Karpas-422 (cell line): ENCODE results near the gene MYH14. TPM values are rescaled to one million over a fixed set of nuclear protein-coding genes. Genes with fewer than 3 reads are reported as not detected.

Source experiments
- DNase-seq: peaks from one replicate; pipeline ENCODE4 v3.0.0-alpha.2; 2015
- H2AFZ ChIP-seq: fragments of 200-600 bp; sonication (generic); 2 replicates; pipeline ENCODE4 v1.6.1; 2014; ENCODE audit warnings: antibody characterized with exemption, low read length, mixed read lengths
- H3K27ac ChIP-seq: fragments of 200-600 bp; sonication (generic); 2 replicates; pipeline ENCODE4 v1.5.1; 2014; ENCODE audit warnings: mild to moderate bottlenecking, low read length, moderate library complexity
- H3K27me3 ChIP-seq: fragments of 200-600 bp; sonication (generic); 2 replicates; pipeline ENCODE4 v1.6.1; 2014; ENCODE audit warnings: low read length, mixed read lengths
- H3K36me3 ChIP-seq: fragments of 200-600 bp; sonication (generic); 2 replicates; pipeline ENCODE4 v1.6.1; 2014; ENCODE audit warnings: low read length, mixed read lengths; ENCODE audit not compliant: insufficient read depth
- H3K4me1 ChIP-seq: fragments of 200-600 bp; sonication (generic); 2 replicates; pipeline ENCODE4 v1.6.1; 2014; ENCODE audit warnings: mild to moderate bottlenecking, low read length, mixed read lengths
- H3K4me2 ChIP-seq: fragments of 200-600 bp; sonication (generic); 2 replicates; pipeline ENCODE4 v1.6.1; 2014; ENCODE audit warnings: low read length, low read depth, mild to moderate bottlenecking; ENCODE audit not compliant: poor library complexity, severe bottlenecking
- H3K4me3 ChIP-seq: fragments of 200-600 bp; sonication (generic); 2 replicates; pipeline ENCODE4 v1.5.1; 2014; ENCODE audit warnings: mild to moderate bottlenecking, antibody characterized with exemption, low read length, mixed read lengths
- H3K79me2 ChIP-seq: fragments of 200-600 bp; sonication (generic); 2 replicates; pipeline ENCODE4 v1.6.1; 2014; ENCODE audit warnings: mild to moderate bottlenecking, low read length, mixed read lengths
- H3K9ac ChIP-seq: fragments of 200-600 bp; sonication (generic); 2 replicates; pipeline ENCODE4 v1.6.0; 2014; ENCODE audit warnings: low read length
- H3K9me2 ChIP-seq: fragments of 200-600 bp; sonication (generic), shearing (Covaris generic); replicated peaks from 2 replicates; pipeline ENCODE4 v1.6.0; 2014; ENCODE audit warnings: mild to moderate bottlenecking, low read length, moderate library complexity; ENCODE audit not compliant: insufficient read depth
- H3K9me3 ChIP-seq: fragments of 300-700, 200-600 bp; sonication (generic); 2 replicates; pipeline ENCODE4 v1.6.1; 2014; ENCODE audit warnings: low read length, mixed read lengths
- H4K20me1 ChIP-seq: fragments of 200-600 bp; sonication (generic); 2 replicates; pipeline ENCODE4 v1.6.1; 2014; ENCODE audit warnings: mild to moderate bottlenecking, antibody characterized with exemption, low read length, low read depth; ENCODE audit not compliant: insufficient read depth
- total RNA-seq: library from RNA; depleted of rRNA; stranded (reverse); fragments of >200 nt; shearing (Covaris generic); gene quantifications from 2 replicates; pipeline ENCODE4 v1.2.3, GENCODE V29; 2014; ENCODE audit warnings: low replicate concordance

Gene MYH14
- total RNA-seq, 1 experiment from 2014 or later, result not detected

GRCh38 chr19:50285833-50286232 is 82.4 kb downstream of the MYH14 start:
- no peak overlapping the region for H3K9ac ChIP-seq

GRCh38 chr19:50286443-50286842 is 83.0 kb downstream of the MYH14 start:
- Histone ChIP-seq H3K9me2 (no peaks in the 10 kb centered on the region), H3K4me1 (no peaks in the 10 kb centered on the region), H3K9me3 (peaks cover 11% of the 10 kb centered on the region), H2AFZ (no peak overlapping the region), H3K36me3 (no peaks in the 10 kb centered on the region), H3K27ac (no peak overlapping the region), H3K4me3 (no peak overlapping the region), H3K27me3 (peaks cover 4% of the 10 kb centered on the region; the same call in 1 of the 2 replicates), H3K9ac (no peak overlapping the region), H3K4me2 (no peak overlapping the region), H4K20me1 (no peaks in the 10 kb centered on the region), H3K79me2 (no peaks in the 10 kb centered on the region)
- DNase-seq, result no peak

More at GRCh38 chr19:50285833-50286232, 82.4 kb downstream of the MYH14 start:
- no peaks in the 10 kb centered on the region for H3K79me2 ChIP-seq
- H3K9me2 ChIP-seq, result no peaks in the 10 kb centered on the region
- DNase-seq, result no peak
- H3K4me1 ChIP-seq, result no peaks in the 10 kb centered on the region
- no peaks in the 10 kb centered on the region for H3K36me3 ChIP-seq
- no peak overlapping the region for H2AFZ ChIP-seq
- no peak overlapping the region for H3K4me3 ChIP-seq
- H3K27me3 ChIP-seq, result peaks cover 4% of the 10 kb centered on the region; the same call in 1 of the 2 replicates
- H4K20me1 ChIP-seq, result no peaks in the 10 kb centered on the region
- H3K9me3 ChIP-seq, result peaks cover 11% of the 10 kb centered on the region
- no peak overlapping the region for H3K4me2 ChIP-seq
- H3K27ac ChIP-seq, result no peak overlapping the region

GRCh38 chr19:50287331-50287730 is 83.9 kb downstream of the MYH14 start:
- Histone ChIP-seq H3K79me2 (no peaks in the 10 kb centered on the region), H3K9me2 (no peaks in the 10 kb centered on the region), H4K20me1 (no peaks in the 10 kb centered on the region), H3K9me3 (peaks cover 11% of the 10 kb centered on the region), H3K4me1 (no peaks in the 10 kb centered on the region), H3K36me3 (no peaks in the 10 kb centered on the region), H3K4me3 (no peak overlapping the region), H3K4me2 (no peak overlapping the region), H3K27ac (no peak overlapping the region), H2AFZ (no peak overlapping the region), H3K27me3 (peaks cover 4% of the 10 kb centered on the region; the same call in 1 of the 2 replicates), H3K9ac (no peak overlapping the region)
- no peak for DNase-seq

- peaks cover 4% of the 10 kb centered on the region; the same call in 1 of the 2 replicates for H3K27me3 ChIP-seq
- no peaks in the 10 kb centered on the region for H3K4me1 ChIP-seq
- no peak overlapping the region for H3K27ac ChIP-seq
- H3K36me3 ChIP-seq, result no peaks in the 10 kb centered on the region
- no peaks in the 10 kb centered on the region for H3K9me2 ChIP-seq
- H4K20me1 ChIP-seq, result no peaks in the 10 kb centered on the region
- H3K4me3 ChIP-seq, result no peak overlapping the region
- H3K4me2 ChIP-seq, result no peak overlapping the region
- no peaks in the 10 kb centered on the region for H3K79me2 ChIP-seq
- peaks cover 11% of the 10 kb centered on the region for H3K9me3 ChIP-seq
- no peak overlapping the region for H3K9ac ChIP-seq
- no peak for DNase-seq
- H2AFZ ChIP-seq, result no peak overlapping the region
Observed at GRCh38 chr19:50288954-50289353, 85.5 kb downstream of the MYH14 start.

GRCh38 chr19:50290011-50290410 is 86.6 kb downstream of the MYH14 start:
- H3K27ac ChIP-seq, result no peak overlapping the region
- peak; percentile 67 for DNase-seq
- no peak overlapping the region for H3K4me3 ChIP-seq
- H3K27me3 ChIP-seq, result peaks cover 4% of the 10 kb centered on the region; the same call in 1 of the 2 replicates
- no peak overlapping the region for H3K9ac ChIP-seq
- H3K36me3 ChIP-seq, result no peaks in the 10 kb centered on the region
- H3K79me2 ChIP-seq, result no peaks in the 10 kb centered on the region
- no peaks in the 10 kb centered on the region for H4K20me1 ChIP-seq
- no peaks in the 10 kb centered on the region for H3K4me1 ChIP-seq
- H2AFZ ChIP-seq, result no peak overlapping the region
- no peak overlapping the region for H3K4me2 ChIP-seq
- H3K9me3 ChIP-seq, result peaks cover 11% of the 10 kb centered on the region
- H3K9me2 ChIP-seq, result no peaks in the 10 kb centered on the region

GRCh38 chr19:50290775-50291174 is 87.4 kb downstream of the MYH14 start:
- H2AFZ ChIP-seq, result no peak overlapping the region
- no peak overlapping the region for H3K4me2 ChIP-seq
- H3K27me3 ChIP-seq, result peaks cover 4% of the 10 kb centered on the region; the same call in 1 of the 2 replicates
- no peaks in the 10 kb centered on the region for H4K20me1 ChIP-seq
- peaks cover 6% of the 10 kb centered on the region for H3K9me3 ChIP-seq
- H3K36me3 ChIP-seq, result no peaks in the 10 kb centered on the region
- no peak overlapping the region for H3K27ac ChIP-seq
- H3K79me2 ChIP-seq, result no peaks in the 10 kb centered on the region
- H3K4me3 ChIP-seq, result no peak overlapping the region
- H3K4me1 ChIP-seq, result no peaks in the 10 kb centered on the region
- no peaks in the 10 kb centered on the region for H3K9me2 ChIP-seq
- DNase-seq, result no peak
- no peak overlapping the region for H3K9ac ChIP-seq

- H3K9me2 ChIP-seq, result no peaks in the 10 kb centered on the region
- no peaks in the 10 kb centered on the region for H4K20me1 ChIP-seq
- no peak overlapping the region for H3K4me3 ChIP-seq
- no peak overlapping the region for H3K4me2 ChIP-seq
- H3K27me3 ChIP-seq, result no peaks in the 10 kb centered on the region
- no peaks in the 10 kb centered on the region for H3K9me3 ChIP-seq
- no peaks in the 10 kb centered on the region for H3K79me2 ChIP-seq
- no peak overlapping the region for H2AFZ ChIP-seq
- H3K9ac ChIP-seq, result no peak overlapping the region
- no peaks in the 10 kb centered on the region for H3K36me3 ChIP-seq
- no peak overlapping the region for H3K27ac ChIP-seq
- no peak for DNase-seq
- no peaks in the 10 kb centered on the region for H3K4me1 ChIP-seq
Observed at GRCh38 chr19:50292216-50292827, 88.9 kb downstream of the MYH14 start.

GRCh38 chr19:50293263-50294004 is 90.0 kb downstream of the MYH14 start:
- H3K4me1 ChIP-seq, result no peaks in the 10 kb centered on the region
- H3K79me2 ChIP-seq, result no peaks in the 10 kb centered on the region
- no peak overlapping the region for H3K4me3 ChIP-seq
- H3K27ac ChIP-seq, result no peak overlapping the region
- no peak for DNase-seq
- no peaks in the 10 kb centered on the region for H4K20me1 ChIP-seq
- H3K9ac ChIP-seq, result no peak overlapping the region
- H2AFZ ChIP-seq, result no peak overlapping the region
- no peak overlapping the region for H3K4me2 ChIP-seq
- no peaks in the 10 kb centered on the region for H3K9me3 ChIP-seq
- H3K36me3 ChIP-seq, result no peaks in the 10 kb centered on the region
- H3K27me3 ChIP-seq, result no peaks in the 10 kb centered on the region
- no peaks in the 10 kb centered on the region for H3K9me2 ChIP-seq
